HG02970 (cell line): ENCODE data around the gene ADCY9.
"Not testable (repeated sequence)": the region's sequence is repeated elsewhere in the genome, so short reads cannot be mapped to it uniquely, and the experiment has no call there.

Source experiments
- ATAC-seq: cut with Tn5 transposase; IDR thresholded peaks from one replicate; pipeline ENCODE4 v1.9.1; 2021; ENCODE audit warnings: mild to moderate bottlenecking, moderate library complexity, moderate number of reproducible peaks; ENCODE audit not compliant: unreplicated experiment, low FRiP score

The ADCY9 gene

GRCh38 chr16:4042581-4042980, 73.7 kb downstream of the ADCY9 start:
- ATAC-seq: no peak

- no peak for ATAC-seq
Observed at GRCh38 chr16:4038448-4038847, 77.8 kb downstream of the ADCY9 start.

GRCh38 chr16:4036952-4037351, 79.3 kb downstream of the ADCY9 start:
- ATAC-seq: not testable (repeated sequence)

GRCh38 chr16:4034963-4035362, 81.3 kb downstream of the ADCY9 start:
- no peak for ATAC-seq

GRCh38 chr16:4033951-4034350, 82.3 kb downstream of the ADCY9 start:
- ATAC-seq: no peak

GRCh38 chr16:4032768-4033167, 83.5 kb downstream of the ADCY9 start:
- ATAC-seq: no peak

GRCh38 chr16:4028144-4028543, 88.1 kb downstream of the ADCY9 start:
- ATAC-seq: no peak

GRCh38 chr16:4026854-4027253, 89.4 kb downstream of the ADCY9 start:
- ATAC-seq: no peak

- ATAC-seq: no peak
Observed at GRCh38 chr16:4025428-4025827, 90.8 kb downstream of the ADCY9 start.

- ATAC-seq: no peak
Observed at GRCh38 chr16:4021916-4022315, 94.3 kb downstream of the ADCY9 start.

- ATAC-seq: no peak
Observed at GRCh38 chr16:4021070-4021779, 95.0 kb downstream of the ADCY9 start.

GRCh38 chr16:4019371-4019791, 96.9 kb downstream of the ADCY9 start:
- ATAC-seq: no peak

- no peak for ATAC-seq
Observed at GRCh38 chr16:4018391-4018790, 97.9 kb downstream of the ADCY9 start.

GRCh38 chr16:4017807-4018206, 98.4 kb downstream of the ADCY9 start:
- no peak for ATAC-seq

- ATAC-seq: no peak
Observed at GRCh38 chr16:4016658-4017057, 99.6 kb downstream of the ADCY9 start.

GRCh38 chr16:4016005-4016352, 100.3 kb downstream of the ADCY9 start:
- ATAC-seq: no peak

- ATAC-seq: no peak
Observed at GRCh38 chr16:4015275-4016004, 100.8 kb downstream of the ADCY9 start.

GRCh38 chr16:4011940-4012629, 104.2 kb downstream of the ADCY9 start:
- ATAC-seq: no peak

- no peak for ATAC-seq
Observed at GRCh38 chr16:4011225-4011939, 104.9 kb downstream of the ADCY9 start.

- no peak for ATAC-seq
Observed at GRCh38 chr16:4010225-4011158, 105.8 kb downstream of the ADCY9 start.
